Measurements from ENCODE around the gene PPAN.
A peak's percentile ranks its signal among the peaks of the same experiment; 100 is the strongest.

Gene PPAN

GRCh38 chr19:10106100-10106936 lies at the start of gene PPAN:
PPAN (plus strand) TSS chr19:10106362; CDS start chr19:10106395, 33 bp downstream.
- DNase-seq, result peak; percentile 97

DNA sequence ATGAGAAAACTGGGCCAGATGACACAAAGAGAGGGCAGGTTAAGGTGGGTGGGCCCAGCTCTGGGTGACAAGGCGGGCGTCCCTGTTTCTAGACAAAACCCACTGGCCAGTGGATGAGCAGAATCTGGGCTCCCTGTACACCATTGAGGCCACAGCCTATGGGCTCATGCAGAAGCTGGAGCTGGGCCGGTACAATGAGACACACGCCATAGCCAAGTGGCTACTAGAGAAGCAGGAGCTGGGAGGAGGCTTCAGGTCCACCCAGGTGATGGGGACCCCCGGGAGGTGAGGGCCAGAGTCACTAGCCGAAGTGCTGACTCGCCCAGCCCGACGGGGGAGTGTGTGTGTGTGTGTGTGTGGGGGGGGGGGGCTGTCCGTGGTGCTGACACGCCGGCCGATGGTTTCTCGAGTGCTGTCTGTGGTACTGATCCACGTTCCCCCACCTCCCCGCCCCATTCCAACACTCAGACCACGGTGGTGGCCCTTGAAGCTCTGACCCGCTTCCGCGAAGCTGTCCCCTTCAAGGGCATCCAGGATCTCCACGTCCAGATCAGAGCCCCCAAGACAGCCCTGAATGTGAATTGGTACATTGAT lies 44.3 kb upstream of the PPAN start:
- DNase-seq, result no peak

GRCh38 chr19:10068205-10068604 lies 38.0 kb upstream of the PPAN start:
- DNase-seq, result no peak

- DNase-seq, result no peak
These were observed 37.1 kb upstream of the PPAN start for GRCh38 chr19:10069046-10069445.

DNA sequence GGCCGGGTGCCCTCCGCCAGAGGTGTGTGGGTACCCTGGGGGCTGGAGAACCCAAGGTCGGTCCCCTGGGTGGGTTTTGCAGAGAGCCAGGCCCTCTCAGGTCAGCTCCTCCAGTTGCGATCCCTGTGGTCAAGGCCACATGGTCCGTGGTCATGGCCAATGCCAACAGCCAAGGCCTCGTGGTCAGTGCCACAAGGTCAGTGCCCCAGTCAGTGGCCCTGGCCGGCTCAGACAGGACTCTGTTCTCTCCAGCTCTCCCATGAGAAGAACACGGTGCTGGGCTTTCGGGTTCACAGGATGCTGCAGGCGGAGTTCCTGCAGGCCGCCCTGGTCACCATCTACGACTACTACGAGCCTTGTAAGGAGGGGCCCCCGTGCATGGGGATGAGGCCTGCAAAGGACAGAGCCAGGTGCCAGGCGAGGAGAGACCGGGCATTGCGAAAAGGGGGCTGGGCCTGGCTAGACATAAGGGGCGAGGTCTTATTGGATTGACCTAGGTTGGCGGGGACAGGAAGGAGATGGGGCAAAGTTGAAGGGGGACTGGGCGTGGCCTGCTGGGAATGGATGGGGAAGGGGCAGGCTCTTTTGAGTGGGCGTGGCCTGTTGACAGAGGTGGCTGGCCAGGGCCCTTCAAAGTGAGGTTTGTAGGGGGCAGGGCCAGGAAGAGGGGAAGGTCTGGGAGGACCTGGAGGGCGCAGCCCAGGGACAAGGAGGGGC lies 35.3 kb upstream of the PPAN start:
- no peak for DNase-seq

DNA sequence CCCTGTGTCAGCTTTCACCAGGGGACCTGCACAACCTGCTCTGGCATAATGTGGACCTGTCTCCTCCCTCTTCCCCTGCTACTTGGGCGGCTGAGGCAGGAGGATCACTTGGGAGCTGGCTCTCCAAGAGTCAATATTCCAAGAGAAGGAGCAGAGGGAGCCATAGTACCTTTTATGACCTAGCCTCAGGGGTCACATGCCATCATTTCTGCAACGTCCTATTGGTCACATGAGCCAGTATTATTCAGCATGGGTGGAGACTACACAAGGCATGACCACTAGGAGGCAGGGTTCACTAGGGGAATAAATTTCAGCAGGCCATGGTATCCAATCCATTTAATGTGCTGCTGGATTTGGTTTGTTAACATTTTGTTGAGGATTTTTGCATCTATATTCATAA lies 32.0 kb upstream of the PPAN start:
- DNase-seq, result peak; percentile 30 to 58

DNA sequence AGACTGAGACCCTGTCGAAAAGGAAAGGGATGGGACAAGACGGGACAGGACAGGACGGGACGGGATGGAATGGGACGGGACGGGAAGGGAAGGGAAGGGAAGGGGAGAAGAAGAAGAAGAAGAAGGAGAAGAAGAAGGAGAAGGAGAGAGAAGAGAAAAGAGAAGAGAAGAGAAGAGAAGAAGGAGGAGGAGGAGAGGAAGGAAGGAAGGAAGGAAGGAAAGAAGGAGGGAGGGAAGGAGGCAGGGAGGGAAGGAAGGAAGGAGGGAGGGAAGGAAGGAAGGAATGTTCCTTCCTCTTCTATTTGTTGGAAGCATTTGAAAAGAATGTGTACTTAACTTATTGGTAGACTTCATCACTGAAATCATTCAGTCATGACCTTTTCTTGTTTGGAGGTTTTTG lies 29.6 kb upstream of the PPAN start:
- DNase-seq, result no peak

- no peak for DNase-seq
These were observed 27.8 kb upstream of the PPAN start for GRCh38 chr19:10078329-10078728.

DNA sequence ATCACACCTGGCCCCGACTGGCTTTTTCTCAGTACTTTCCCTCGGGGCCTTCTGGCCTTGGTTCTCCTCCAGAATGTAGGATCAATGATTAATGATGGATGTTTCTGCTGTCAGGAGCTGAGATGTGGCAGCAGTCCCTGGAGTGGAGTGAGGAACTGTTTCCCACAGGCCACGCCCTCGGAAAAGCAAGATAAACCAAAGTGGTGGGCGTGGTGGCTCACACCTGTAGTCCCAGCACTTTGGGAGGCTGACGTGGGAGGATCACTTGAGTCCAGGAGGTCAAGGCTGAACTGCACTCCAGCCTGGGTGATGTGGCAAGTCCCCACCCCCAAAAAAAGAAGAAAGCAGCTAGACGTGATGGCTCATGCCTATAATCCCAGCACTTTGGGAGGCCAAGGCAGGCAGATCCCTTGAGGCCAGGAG lies 27.1 kb upstream of the PPAN start:
- DNase-seq, result no peak

GRCh38 chr19:10083911-10084310 lies 22.3 kb upstream of the PPAN start:
- DNase-seq, result no peak

GRCh38 chr19:10084803-10085202 lies 21.4 kb upstream of the PPAN start:
- DNase-seq, result no peak

DNA sequence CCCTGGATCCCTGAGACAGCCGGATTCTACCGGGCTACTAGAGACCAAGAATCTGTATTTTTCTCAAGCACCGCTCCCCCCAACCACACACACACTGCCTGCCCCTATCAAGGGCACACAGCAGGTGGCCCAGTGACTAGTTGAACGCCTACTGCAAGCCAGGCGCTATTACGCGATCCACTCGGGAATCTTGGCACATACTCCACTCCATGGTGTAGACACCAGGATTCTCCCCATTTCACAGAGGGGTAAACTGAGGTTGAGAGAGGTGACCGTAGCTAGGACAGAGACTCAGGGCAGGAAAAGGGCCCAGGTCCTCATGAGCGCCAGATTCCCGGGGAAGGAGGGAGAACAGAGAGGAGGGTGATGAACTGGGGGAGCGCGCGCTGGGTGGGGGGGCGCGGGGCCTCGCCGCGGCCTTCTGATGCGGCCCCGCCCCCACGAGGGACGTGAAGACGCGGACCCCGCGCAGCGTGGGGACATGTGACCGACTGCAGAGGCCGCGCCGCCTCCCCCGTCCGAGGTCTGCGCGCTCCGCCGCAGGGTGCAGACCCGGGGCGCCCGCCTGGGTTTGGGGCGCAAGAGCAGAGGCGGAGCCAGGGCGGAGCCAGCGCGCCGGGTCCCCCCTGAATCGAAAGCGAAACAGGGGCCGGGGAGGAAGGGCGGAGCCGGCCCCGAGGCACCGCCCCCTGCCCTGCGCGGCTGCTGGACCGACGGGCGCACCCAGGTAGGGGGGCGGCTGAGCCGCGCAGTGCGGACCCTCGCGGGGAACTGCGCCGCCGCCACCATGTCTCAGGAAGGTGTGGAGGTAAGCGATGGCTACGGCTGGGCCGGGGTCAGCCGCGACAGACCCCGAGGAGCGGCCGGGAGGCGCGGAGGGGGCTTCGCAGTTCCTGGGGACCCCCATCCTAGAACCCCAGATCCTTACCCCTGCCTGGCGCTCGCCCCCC lies 20.2 kb upstream of the PPAN start, which contains the start of gene SHFL:
Gene SHFL, plus strand, starts transcription at position 677 of the 950 bp plus-strand sequence. Its CDS starts 111 bp downstream, at position 788.
- DNase-seq, result peak; percentile 64 to 78

GRCh38 chr19:10086591-10087192 lies 19.5 kb upstream of the PPAN start:
- DNase-seq, result no peak

GRCh38 chr19:10087296-10088061 lies 18.7 kb upstream of the PPAN start:
- no peak for DNase-seq

DNA sequence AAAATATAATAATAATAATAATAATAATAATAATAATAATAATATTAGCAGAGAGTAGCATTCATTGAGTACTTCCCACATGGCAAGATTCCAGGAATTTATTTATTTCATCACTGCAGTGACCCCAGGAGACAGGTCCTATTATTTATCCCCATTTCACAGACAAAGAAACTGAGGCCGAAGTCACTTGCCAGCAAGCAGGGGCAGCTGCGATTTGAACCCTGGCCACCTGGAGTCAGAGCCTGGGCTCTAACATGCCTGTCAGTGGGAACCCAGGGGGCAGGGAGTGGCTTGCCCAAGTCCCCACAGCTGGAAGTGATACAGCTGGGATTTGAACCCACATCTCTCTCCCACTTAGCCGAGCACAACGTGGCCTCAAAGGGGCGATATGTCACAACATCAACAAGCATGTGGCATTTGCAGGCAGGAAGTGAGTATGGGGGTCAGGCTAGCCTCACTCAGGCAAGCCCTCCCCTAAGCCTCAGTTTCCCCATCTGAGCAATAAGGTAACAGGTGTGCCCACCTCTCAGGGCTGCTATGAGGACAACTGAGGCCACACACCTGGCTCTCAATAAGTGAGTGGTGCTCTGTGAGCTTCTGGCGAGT lies 17.1 kb upstream of the PPAN start:
- no peak for DNase-seq

DNA sequence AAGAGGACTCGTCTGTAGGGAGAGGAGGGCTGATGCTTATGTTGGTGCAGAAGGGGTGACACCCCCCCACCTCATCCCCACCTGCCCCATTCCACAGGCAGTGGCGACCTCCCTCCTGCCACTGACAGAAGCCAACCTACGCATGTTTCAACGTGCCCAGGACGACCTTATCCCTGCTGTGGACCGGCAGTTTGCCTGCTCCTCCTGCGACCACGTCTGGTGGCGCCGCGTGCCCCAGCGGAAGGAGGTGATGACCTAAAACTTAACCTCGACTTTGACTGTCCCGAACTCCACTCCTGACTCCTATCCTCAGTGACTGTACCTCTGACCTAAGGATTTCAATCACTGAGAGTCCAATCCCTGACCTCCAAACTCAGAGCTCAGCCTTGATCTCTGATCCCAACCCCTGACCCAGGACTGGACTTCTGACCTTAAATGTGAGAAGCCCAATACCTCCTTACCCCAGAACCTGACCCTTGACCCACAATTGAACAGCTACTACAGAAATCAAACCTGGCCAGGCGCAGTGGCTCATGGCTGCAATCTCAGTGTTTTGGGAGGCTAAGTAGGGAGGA lies 16.3 kb upstream of the PPAN start:
- no peak for DNase-seq

- DNase-seq, result no peak
These were observed 14.8 kb upstream of the PPAN start for GRCh38 chr19:10091370-10091687.

DNA sequence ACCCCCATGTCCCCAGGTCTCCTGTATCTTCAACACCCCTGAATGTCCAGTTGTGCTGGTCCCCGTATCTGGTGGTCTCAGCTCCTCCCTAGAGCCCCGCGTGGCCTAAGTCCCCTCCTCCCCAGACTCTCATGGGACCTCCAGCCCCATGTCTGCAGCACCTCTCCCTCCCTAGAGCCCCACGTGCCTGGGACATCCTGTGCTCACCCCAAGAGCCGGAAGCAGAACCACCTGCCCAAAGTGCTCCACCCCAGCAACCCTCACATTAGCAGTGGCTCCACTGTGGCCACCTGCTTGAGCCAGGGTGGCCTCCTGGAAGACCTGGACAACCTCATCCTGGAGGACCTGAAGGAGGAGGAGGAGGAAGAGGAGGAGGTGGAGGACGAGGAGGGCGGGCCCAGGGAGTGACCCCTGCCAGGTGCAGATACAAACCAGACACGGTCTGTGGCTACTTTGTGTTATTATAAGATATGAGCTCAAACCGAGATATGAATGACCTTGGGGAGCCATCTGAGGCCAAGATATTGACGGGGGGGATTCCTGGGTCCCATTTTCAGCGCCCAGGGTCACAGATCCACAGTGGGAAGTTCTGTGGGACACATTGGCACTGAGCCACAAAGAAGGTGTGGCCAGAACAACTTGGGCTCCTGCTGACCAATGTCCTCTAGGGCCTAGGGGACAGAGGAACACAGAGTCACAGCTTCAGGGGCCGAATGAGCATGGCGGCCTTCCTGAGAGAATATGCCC lies 14.1 kb upstream of the PPAN start:
- DNase-seq, result no peak

DNA sequence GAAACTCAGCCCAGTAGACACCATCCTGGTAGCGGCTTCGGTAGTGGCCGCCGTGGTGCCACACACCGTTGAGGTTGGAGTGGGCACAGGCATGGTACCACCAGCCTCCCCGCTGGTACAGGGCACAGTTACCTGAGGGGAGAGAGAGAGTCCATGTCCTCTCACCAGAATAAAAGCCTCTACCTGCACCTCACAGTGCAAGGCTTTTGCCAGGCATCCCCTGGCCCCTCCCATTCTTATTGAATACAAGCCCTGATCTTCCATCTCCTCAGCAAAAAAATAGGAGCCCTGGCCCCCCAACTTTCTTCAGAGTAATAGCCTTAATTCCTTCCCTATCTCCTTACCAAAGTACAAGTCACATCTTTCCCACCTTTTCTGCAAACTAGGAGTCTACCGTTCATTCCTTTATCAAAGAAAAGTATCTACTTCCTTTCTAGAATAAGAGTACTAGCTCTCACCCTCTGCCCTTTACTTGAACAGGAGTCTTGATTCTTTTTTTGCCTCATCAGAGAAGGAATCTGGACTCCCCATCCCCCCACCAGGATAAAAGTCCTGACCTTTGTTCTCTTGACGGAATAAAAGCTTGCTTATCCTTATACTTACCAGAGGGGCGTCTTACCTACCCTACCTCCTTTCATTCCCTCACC lies 13.4 kb upstream of the PPAN start:
- DNase-seq, result no peak

All from stimulated activated CD4-positive, alpha-beta T cell treated with anti-CD3 and anti-CD28 coated beads, Interleukin-2, amount 100 ng/mL, for 48 hours (primary cell).